Stimulated activated CD4-positive, alpha-beta T cell treated with anti-CD3 and anti-CD28 coated beads, Interleukin-4, amount 100 ng/mL, for 48 hours (primary cell): Measurements from ENCODE around the gene HIPK2.
A peak's percentile ranks its signal among the peaks of the same experiment; 100 is the strongest.
"Not testable (repeated sequence)": the region's sequence is repeated elsewhere in the genome, so short reads cannot be mapped to it uniquely, and the experiment has no call there.

ENCODE experiments used
- DNase-seq, 2 donors: peaks; one replicate each; pipeline ENCODE4 v3.0.0-alpha.2; 2020; ENCODE audit warnings: low read depth in 2 of 2

The HIPK2 gene

GRCh38 chr7:139626817-139627216, 151.0 kb downstream of the HIPK2 start:
- no peak for DNase-seq

- DNase-seq = no peak
These were observed 154.3 kb downstream of the HIPK2 start for GRCh38 chr7:139623518-139623917.

- DNase-seq = peak; percentile 63 to 64
These were observed 157.0 kb downstream of the HIPK2 start for GRCh38 chr7:139620676-139621344.

- DNase-seq = no peak
These were observed 158.5 kb downstream of the HIPK2 start for GRCh38 chr7:139619367-139619657.

GRCh38 chr7:139618482-139619366, 159.1 kb downstream of the HIPK2 start:
- DNase-seq = peak; percentile 27 to 32

- DNase-seq = no peak
These were observed 160.7 kb downstream of the HIPK2 start for GRCh38 chr7:139617074-139617473.

GRCh38 chr7:139614886-139615285, 162.9 kb downstream of the HIPK2 start:
- no peak for DNase-seq

- DNase-seq = no peak
These were observed 163.8 kb downstream of the HIPK2 start for GRCh38 chr7:139613971-139614411.

GRCh38 chr7:139611556-139611955, 166.2 kb downstream of the HIPK2 start:
- DNase-seq = not testable (repeated sequence)

- no peak for DNase-seq
These were observed 167.2 kb downstream of the HIPK2 start for GRCh38 chr7:139610595-139610994.

- DNase-seq = no peak
These were observed 173.9 kb downstream of the HIPK2 start for GRCh38 chr7:139603896-139604295.

GRCh38 chr7:139603282-139603681, 174.5 kb downstream of the HIPK2 start:
- no peak for DNase-seq

GRCh38 chr7:139602143-139602722, 175.6 kb downstream of the HIPK2 start:
- no peak for DNase-seq

- DNase-seq = no peak
These were observed 176.6 kb downstream of the HIPK2 start for GRCh38 chr7:139601176-139601575.

- no peak for DNase-seq
These were observed 177.5 kb downstream of the HIPK2 start for GRCh38 chr7:139600306-139600705.

- DNase-seq = no peak
These were observed 179.2 kb downstream of the HIPK2 start for GRCh38 chr7:139598642-139599041.

GRCh38 chr7:139597028-139597427, 180.8 kb downstream of the HIPK2 start:
- DNase-seq = no peak

- no peak for DNase-seq
These were observed 181.2 kb downstream of the HIPK2 start for GRCh38 chr7:139596626-139597025.

GRCh38 chr7:139595806-139596205, 182.0 kb downstream of the HIPK2 start:
- DNase-seq = no peak

- no peak for DNase-seq
These were observed 182.8 kb downstream of the HIPK2 start for GRCh38 chr7:139594911-139595476.

- no peak for DNase-seq
These were observed 183.7 kb downstream of the HIPK2 start for GRCh38 chr7:139594090-139594489.

- no peak for DNase-seq
These were observed 184.9 kb downstream of the HIPK2 start for GRCh38 chr7:139592801-139593461.
